Nasal cavity respiratory epithelium epithelial cell of viscerocranial mucosa (primary cell): ENCODE measurements around the gene NECAB2. TPM values are rescaled to one million over a fixed set of nuclear protein-coding genes. Genes with fewer than 3 reads are reported as not detected.

Experiments
- total RNA-seq: library from RNA; depleted of rRNA; stranded (reverse); fragments of >200 nt; gene quantifications from 2 replicates; pipeline ENCODE4 v1.2.3, GENCODE V29; 2014

The NECAB2 gene
- not detected in 2 replicates for total RNA-seq

GRCh38 chr16:83967838-83968305 lies at the start of gene NECAB2:
NECAB2 (plus strand) TSS chr16:83968244; CDS start chr16:83968649, 405 bp downstream.

GRCh38 chr16:83952940-83953795 lies 14.9 kb upstream of the NECAB2 start, which contains the start of gene OSGIN1:
OSGIN1 (plus strand) TSS chr16:83953240; CDS start chr16:83957672, 4,432 bp downstream.

GRCh38 chr16:84042308-84042878 lies 74.3 kb downstream of the NECAB2 start, which contains the start of gene SLC38A8:
SLC38A8 (minus strand) TSS chr16:84042795; CDS start chr16:84042157, 638 bp downstream.

Other genes starting within 250 kb of the NECAB2 start
- gene HSBP1, start 160.3 kb upstream of the NECAB2 start, total RNA-seq, result 64.6 and 88.8 TPM in 2 replicates
- gene MLYCD, start 69.1 kb upstream of the NECAB2 start, total RNA-seq, result 1.7 and 3.5 TPM in 2 replicates
- 3.1 and 5.1 TPM in 2 replicates for gene OSGIN1, start 15.0 kb upstream of the NECAB2 start, total RNA-seq
- gene SLC38A8, start 74.6 kb downstream of the NECAB2 start, total RNA-seq, result 0.34 TPM in 1 of 2 replicates, not detected in the other
- gene MBTPS1, start 148.7 kb downstream of the NECAB2 start, total RNA-seq, result 78.3 and 102 TPM in 2 replicates
- gene HSDL1, start 176.9 kb downstream of the NECAB2 start, total RNA-seq, result 25.7 and 35.9 TPM in 2 replicates
- 0.07 TPM in 1 of 2 replicates, not detected in the other for gene DNAAF1, start 177.1 kb downstream of the NECAB2 start, total RNA-seq
- gene TAF1C, start 218.8 kb downstream of the NECAB2 start, total RNA-seq, result 7.5 and 14.1 TPM in 2 replicates
- gene ADAD2, start 222.9 kb downstream of the NECAB2 start, total RNA-seq, result not detected in 2 replicates